SHP77 treated with DMSO at 0.1 percent for 48 hours (cell line): ENCODE results near the gene C3.

Experiments used
- DNase-seq: peaks from one replicate; lab custom pipeline; 2025; lab: John Stamatoyannopoulos, UW

The C3 gene

GRCh38 chr19:6744381-6745301, 24.2 kb upstream of the C3 start:
- DNase-seq: no peak

GRCh38 chr19:6743714-6744380, 23.4 kb upstream of the C3 start:
- no peak for DNase-seq

DNA sequence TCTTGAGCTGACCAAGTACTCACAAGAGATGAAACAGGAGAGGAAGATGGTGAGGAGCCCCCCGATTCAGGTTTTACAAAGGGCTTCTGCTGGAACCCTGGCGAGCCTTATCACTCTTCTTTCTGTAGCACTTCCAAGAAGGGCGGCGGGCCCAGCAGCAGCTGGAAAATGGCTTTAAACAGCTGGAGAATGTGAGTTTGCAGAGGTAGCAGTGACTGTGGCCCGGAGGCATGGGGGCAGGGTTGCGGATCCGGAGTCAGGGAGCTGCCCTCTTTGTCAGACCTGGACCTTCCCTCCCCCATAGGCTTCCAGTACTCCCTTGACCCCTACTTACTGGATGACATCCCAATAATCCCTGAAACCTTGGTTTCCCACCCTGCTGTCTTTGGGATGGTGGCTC, 22.6 kb upstream of the C3 start:
- DNase-seq: no peak

DNA sequence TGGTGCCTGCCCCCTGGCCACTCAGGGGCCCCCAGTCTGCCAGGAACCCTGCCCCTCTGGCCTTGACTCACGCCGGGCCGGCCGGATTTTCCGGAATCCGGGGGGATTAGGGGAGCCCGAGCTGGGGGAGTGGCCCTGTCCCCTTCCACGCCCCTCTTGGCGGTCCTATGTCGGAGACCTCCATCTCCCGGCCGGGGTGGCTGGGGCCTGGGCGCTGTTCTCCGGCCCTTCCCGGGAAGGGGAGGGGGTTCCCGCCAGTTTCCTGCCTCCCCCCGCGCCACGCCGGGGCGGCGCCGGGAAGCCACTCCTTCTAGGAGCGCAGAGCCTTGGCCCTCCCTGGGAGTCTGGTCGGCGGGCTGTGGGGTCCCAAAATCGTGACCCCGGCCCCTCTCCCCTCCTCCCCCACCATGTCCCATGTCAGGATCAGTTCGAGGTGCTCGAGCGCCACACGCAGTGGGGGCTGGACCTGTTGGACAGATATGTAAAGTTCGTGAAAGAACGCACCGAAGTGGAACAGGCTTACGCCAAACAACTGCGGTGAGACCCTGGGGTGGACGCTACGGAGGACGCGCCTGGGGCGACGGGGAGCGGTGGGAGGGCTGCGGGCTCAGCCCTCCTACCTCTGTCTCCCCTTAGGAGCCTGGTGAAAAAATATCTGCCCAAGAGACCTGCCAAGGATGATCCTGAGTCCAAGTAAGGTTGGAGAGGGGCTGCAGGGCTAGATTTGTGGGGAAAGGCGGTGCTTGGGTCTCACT, 20.3 kb upstream of the C3 start:
- no peak for DNase-seq

- no peak for DNase-seq
Observed at GRCh38 chr19:6739883-6740588, 19.6 kb upstream of the C3 start.

GRCh38 chr19:6739390-6739882, 19.0 kb upstream of the C3 start, which contains the start of gene TRIP10:
TSS of gene TRIP10 (plus strand) at chr19:6739680. CDS start at chr19:6739762, 82 bp downstream.
- no peak for DNase-seq

GRCh38 chr19:6738787-6739389, 18.4 kb upstream of the C3 start:
- peak; percentile 27 for DNase-seq

DNA sequence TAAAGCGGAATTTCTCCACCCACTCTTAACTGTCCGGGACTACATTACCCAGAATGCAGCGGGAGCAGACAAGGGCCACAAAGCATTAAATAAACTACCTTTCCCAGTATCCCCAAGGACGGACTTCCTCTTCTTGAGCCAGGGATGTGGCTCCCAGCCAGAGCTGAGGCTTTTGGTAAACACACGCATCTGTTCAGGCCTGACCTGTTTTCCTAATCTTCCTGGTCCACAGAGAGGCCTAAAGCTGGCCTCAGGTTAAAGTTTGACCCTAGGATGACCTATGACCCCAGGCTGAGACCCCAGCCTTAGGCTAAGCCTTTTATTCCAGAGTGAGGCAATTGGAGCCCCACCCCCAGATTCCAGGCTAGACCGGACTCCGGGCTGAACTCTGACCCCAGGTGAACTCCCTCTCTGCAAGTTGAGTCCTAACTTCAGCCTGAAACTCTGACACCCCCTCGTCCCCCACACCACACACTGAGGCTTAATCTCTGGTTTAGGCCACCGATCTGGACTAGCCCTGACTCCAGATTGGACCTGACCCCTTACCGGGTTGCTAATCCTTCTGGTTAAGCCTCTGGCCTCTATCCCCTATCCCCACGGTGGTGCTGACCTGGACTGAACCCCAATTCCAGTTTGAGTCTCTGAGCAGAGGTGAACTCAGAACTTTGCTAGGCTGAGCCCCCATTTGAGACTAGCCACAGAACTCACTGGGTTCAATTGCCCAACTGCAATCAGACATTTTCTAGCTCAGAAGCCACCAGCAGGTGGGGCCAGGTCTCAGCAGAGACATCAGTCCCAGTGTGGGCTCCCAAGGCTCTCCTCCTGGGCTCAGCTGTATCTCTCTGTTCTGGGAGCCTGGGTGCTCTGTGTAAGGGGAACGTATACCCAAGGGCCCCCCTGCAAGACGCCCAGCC, 17.7 kb upstream of the C3 start:
- peak; percentile 75 for DNase-seq

GRCh38 chr19:6737284-6737872, 16.9 kb upstream of the C3 start, which contains the start of gene GPR108:
TSS of gene GPR108 (minus strand) at chr19:6737580. CDS start at chr19:6737576, 4 bp downstream.
- DNase-seq: peak; percentile 99

DNA sequence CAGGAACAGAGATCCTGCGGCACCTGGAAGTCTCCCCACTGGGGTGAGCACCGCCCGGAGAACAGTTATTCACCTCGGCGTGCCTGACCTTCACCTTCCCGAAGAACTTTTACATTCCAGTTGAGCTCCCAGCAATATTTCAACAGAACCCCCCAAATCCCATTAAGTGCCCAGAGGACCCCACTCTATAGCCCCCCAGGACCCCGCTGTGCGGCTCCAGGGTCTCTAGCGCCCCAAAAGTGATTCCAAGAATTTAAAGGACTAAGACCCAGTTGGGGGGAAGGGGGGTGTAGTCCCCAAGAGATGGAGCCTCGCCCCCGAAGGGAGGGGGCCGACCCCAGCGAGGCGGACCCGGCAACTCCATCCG, 16.4 kb upstream of the C3 start:
- no peak for DNase-seq

- DNase-seq: peak; percentile 45
Observed at GRCh38 chr19:6736169-6736916, 15.9 kb upstream of the C3 start.

DNA sequence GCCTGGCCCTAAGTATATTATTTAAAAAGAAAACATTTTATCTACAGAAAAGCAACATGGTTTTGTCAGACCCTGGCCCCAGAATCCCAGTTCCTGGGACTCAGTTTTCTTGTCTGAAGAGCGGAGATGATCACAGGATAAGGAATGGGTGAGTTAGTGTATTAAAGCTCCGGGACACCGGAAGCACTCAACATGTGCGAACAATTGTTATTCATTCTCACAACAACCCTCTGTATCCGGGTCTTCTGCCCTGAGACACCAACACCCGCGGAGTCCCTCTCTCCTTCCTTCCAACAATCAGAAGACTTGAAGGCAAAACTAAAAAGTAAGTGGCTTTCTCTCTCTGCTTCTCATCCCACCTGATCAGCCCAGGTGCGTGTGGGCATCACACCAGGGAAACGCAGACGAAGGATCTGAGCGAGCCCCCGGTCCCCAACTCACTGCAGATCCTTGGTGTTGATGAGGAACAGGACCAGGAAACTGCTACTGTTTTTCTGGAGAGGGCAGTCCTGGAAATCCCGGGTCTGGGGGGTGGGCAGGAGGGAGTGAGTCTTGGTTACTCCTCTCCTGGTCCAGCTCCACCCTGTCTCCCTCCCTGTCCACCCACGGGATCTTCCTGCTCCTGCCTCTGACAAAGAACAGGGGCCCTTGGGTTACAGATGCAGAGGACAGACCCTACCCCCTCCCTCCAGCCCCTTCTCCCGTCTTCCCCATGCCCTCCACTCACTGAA, 14.9 kb upstream of the C3 start:
- DNase-seq: no peak

DNA sequence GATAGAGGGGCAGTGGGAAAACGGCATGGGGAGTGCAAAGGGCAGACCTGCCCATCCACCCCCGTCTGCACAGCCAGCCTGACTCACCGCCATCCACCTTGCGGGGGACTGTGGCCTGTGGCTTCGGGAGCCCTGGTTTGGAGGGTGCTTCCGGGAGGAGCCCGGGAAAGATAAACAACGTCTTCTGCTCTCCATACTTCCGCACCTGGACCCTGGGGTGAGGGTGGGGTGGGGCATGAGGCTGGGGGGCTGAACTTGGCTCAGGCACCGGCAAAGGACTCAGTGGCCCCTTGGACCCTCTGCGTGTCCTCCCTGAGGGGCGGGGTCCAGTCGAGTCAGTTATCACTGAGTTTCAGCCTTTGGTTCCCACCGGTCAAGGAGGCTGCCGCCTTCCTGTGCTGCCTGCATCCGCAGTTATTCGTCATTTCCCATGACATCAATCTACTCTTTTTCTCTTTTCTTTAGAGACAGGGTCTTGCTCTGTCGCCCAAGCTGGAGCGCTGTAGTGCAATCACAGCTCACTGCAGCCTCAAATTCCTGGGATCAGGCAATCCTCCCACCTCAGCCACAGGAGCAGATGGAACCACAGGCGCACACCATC, 13.7 kb upstream of the C3 start:
- no peak for DNase-seq

DNA sequence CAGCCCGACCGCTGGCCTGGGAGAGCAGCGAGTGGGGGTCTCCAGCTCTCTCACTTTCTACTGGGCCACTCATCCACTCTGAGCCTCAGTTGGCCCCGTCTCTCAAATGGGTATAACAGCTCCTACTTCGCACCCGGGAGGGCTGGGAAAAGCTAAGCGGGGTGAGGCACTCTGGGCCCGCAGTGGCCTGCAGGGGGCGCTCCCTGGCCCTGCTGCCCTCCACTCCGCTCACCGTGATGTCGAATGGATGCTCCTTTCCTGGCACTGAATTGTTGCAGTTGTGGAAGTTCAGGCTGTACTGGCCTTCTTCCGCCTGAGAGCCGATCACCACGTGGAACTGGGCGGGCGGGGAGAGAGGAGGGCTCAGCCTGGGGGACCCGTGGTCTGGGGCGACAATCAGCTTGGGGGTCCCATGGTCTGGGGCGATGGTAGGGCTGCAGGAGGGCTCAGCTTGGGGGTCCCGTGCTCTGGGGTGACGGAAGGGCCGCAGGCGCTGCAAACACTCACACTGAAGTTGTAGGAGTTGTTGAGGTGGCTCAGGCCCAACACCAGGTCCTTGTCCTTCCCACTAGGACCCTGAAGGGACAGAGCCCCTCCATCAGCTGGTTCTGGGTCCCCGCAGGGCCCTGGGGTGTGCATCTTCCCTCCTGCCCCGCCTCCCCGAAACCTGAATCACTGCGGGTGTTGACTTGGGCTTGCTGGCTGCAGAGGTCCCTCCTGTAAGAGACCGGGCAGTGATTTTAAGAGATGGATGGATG, 13.1 kb upstream of the C3 start:
- no peak for DNase-seq

GRCh38 chr19:6732803-6733337, 12.4 kb upstream of the C3 start:
- DNase-seq: no peak

DNA sequence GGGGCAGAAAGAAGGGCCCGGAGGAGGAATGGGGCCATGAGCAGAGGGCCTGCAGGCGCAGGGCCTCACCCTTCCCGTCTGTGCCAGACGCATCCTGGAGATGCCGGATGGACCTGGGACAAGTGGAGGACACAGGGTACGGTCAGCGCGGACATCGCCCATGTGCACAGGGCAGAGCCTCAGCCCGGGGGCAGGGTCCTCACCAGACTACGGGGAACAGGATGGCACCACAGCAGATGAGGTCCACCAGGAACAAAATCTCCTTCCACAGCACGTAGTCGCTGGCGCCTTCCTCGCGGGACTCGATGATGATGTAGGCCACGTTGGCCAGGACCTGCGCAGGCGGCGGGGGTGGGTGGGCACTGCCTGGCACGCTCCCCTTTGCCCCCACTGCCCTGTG, 11.4 kb upstream of the C3 start:
- DNase-seq: no peak
